CD4-positive, alpha-beta memory T cell (primary cell): ENCODE results near the gene DOCK11. TPM values are rescaled to one million over a fixed set of nuclear protein-coding genes. Genes with fewer than 3 reads are reported as not detected.

ENCODE experiments used
- CTCF ChIA-PET: fragments of 350-600 bp; sonication (Branson Sonifier 250); formaldehyde crosslinking; loops from one replicate; lab custom pipeline; 2021; ENCODE audit warnings: inconsistent platforms; ENCODE audit not compliant: partially characterized antibody; lab: Charles Lee
- POLR2A ChIA-PET: fragments of 350-600 bp; sonication (Branson Sonifier 250); formaldehyde crosslinking; loops from one replicate; lab custom pipeline; 2021; ENCODE audit not compliant: partially characterized antibody; lab: Charles Lee
- DNase-seq, 5 donors: peaks; one replicate each; pipeline versions ENCODE4 v3.0.0 to v3.0.0-alpha.2; 2020 to 2022; ENCODE audit warnings: mixed read lengths in 1 of 5
- H3K27ac ChIP-seq: one replicate; pipeline ENCODE4 v1.7.0; 2013; ENCODE audit warnings: low read depth, low read length
- H3K27me3 ChIP-seq: 2 replicates; pipeline ENCODE4 v1.7.0; 2013; ENCODE audit warnings: mild to moderate bottlenecking, low read length, moderate library complexity; ENCODE audit not compliant: insufficient read depth
- H3K36me3 ChIP-seq: 2 replicates; pipeline ENCODE4 v1.7.0; 2013; ENCODE audit warnings: mild to moderate bottlenecking, low read length, moderate library complexity; ENCODE audit not compliant: insufficient read depth
- H3K4me1 ChIP-seq: 2 replicates; pipeline ENCODE4 v1.7.0; 2013; ENCODE audit warnings: mild to moderate bottlenecking, low read length, moderate library complexity; ENCODE audit not compliant: insufficient read depth
- H3K4me3 ChIP-seq, 2 donors: one replicate each; pipeline ENCODE4 v1.7.0; 2013; ENCODE audit warnings: low read length in 2 of 2, mild to moderate bottlenecking in 1 of 2
- H3K9me3 ChIP-seq, 2 donors: one replicate each; pipeline ENCODE4 v1.7.0; 2013; ENCODE audit warnings: low read length in 2 of 2, control low read depth in 1 of 2; ENCODE audit not compliant: control insufficient read depth in 1 of 2
- H3K27ac Mint-ChIP-seq, 7 donors: one replicate each; pipeline ENCODE4 v1.8.0; 2020 to 2021; ENCODE audit warnings: mixed read lengths in 7 of 7, mild to moderate bottlenecking in 6 of 7, inconsistent platforms in 3 of 7, moderate library complexity in 3 of 7
- H3K27me3 Mint-ChIP-seq, 2 donors: one replicate each; pipeline ENCODE4 v1.8.0; 2020 to 2021; ENCODE audit warnings: mixed read lengths in 2 of 2
- H3K36me3 Mint-ChIP-seq, 2 donors: one replicate each; pipeline ENCODE4 v1.8.0; 2020 to 2021; ENCODE audit warnings: mixed read lengths in 2 of 2, inconsistent platforms in 1 of 2, mild to moderate bottlenecking in 1 of 2
- H3K4me1 Mint-ChIP-seq, 4 donors: one replicate each; pipeline ENCODE4 v1.8.0; 2020 to 2021; ENCODE audit warnings: mixed read lengths in 4 of 4, mild to moderate bottlenecking in 1 of 4
- H3K4me3 Mint-ChIP-seq, 8 donors: one replicate each; pipeline ENCODE4 v1.8.0; 2020 to 2021; ENCODE audit warnings: mixed read lengths in 8 of 8, mild to moderate bottlenecking in 7 of 8, moderate library complexity in 6 of 8, inconsistent platforms in 3 of 8
- H3K9me3 Mint-ChIP-seq, 8 donors: one replicate each; pipeline ENCODE4 v1.8.0; 2020 to 2021; ENCODE audit warnings: mixed read lengths in 8 of 8, mild to moderate bottlenecking in 5 of 8, inconsistent platforms in 3 of 8, moderate library complexity in 1 of 8
- intact Hi-C: fragments of 100-400 bp; cut with micrococcal nuclease; formaldehyde crosslinking; loops from one replicate; pipeline ENCODE4 v1.15.1; 2023
- polyA plus RNA-seq, 2 donors: library from polyadenylated mRNA; unstranded; fragments of 300-500 nt; fragmentation: Illumina TruSeq; gene quantifications; one replicate each; pipeline ENCODE4 v1.2.3, GENCODE V29; 2021
- total RNA-seq, 2 experiments: library from RNA; stranded (reverse); gene quantifications; one replicate each; pipeline ENCODE4 v1.2.3, GENCODE V29; 2021

The DOCK11 gene
- total and polyA plus RNA-seq, 4 experiments from 2014 or later: 14.5 to 112 (median 75.0) TPM

GRCh38 chrX:118666521-118666920, 170.9 kb downstream of the DOCK11 start:
- CTCF ChIA-PET: no interaction called here
- H3K36me3 Mint-ChIP-seq: peaks cover 25 to 45% of the 10 kb centered on the region in 2 donors

GRCh38 chrX:118669435-118669834, 173.8 kb downstream of the DOCK11 start:
- POLR2A ChIA-PET: no interaction called here
- peaks cover 10% of the 10 kb centered on the region for H3K36me3 ChIP-seq
- Mint-ChIP-seq H3K27ac (peak overlapping the region in 2 of 7 donors; percentile 9 to 81), H3K9me3 (peaks cover 0 to 2% (median 0%) of the 10 kb centered on the region in 8 donors), H3K27me3 (no peaks in the 10 kb centered on the region), H3K4me1 (peaks cover 0 to 1% (median 0%) of the 10 kb centered on the region in 4 donors), H3K36me3 (peaks cover 29 to 48% of the 10 kb centered on the region in 2 donors), H3K4me3 (no peak overlapping the region)
- H3K27ac ChIP-seq: no peak overlapping the region
- intact Hi-C loops: no loop called here
- H3K4me1 ChIP-seq: no peaks in the 10 kb centered on the region
- DNase-seq: no peak
- no peak overlapping the region for H3K4me3 ChIP-seq
- H3K27me3 ChIP-seq: no peaks in the 10 kb centered on the region
- CTCF ChIA-PET: no interaction called here
- H3K9me3 ChIP-seq: no peaks in the 10 kb centered on the region

More at GRCh38 chrX:118666521-118666920, 170.9 kb downstream of the DOCK11 start:
- Mint-ChIP-seq H3K27ac (peak overlapping the region in 1 of 7 donors; percentile 15), H3K4me3 (no peak overlapping the region), H3K9me3 (no peaks in the 10 kb centered on the region), H3K27me3 (no peaks in the 10 kb centered on the region), H3K4me1 (peaks cover 0 to 1% (median 0%) of the 10 kb centered on the region in 4 donors)
- Histone ChIP-seq H3K27ac (no peak overlapping the region), H3K9me3 (no peaks in the 10 kb centered on the region), H3K4me3 (no peak overlapping the region), H3K4me1 (no peaks in the 10 kb centered on the region), H3K36me3 (peaks cover 16% of the 10 kb centered on the region), H3K27me3 (no peaks in the 10 kb centered on the region)
- DNase-seq: no peak
- POLR2A ChIA-PET: interaction anchor here (0.6 kb wide), 1 partner anchor 1015 kb away, joined by 4 read pairs; no protein-coding TSS in a partner anchor
- intact Hi-C loops: no loop called here

DNA sequence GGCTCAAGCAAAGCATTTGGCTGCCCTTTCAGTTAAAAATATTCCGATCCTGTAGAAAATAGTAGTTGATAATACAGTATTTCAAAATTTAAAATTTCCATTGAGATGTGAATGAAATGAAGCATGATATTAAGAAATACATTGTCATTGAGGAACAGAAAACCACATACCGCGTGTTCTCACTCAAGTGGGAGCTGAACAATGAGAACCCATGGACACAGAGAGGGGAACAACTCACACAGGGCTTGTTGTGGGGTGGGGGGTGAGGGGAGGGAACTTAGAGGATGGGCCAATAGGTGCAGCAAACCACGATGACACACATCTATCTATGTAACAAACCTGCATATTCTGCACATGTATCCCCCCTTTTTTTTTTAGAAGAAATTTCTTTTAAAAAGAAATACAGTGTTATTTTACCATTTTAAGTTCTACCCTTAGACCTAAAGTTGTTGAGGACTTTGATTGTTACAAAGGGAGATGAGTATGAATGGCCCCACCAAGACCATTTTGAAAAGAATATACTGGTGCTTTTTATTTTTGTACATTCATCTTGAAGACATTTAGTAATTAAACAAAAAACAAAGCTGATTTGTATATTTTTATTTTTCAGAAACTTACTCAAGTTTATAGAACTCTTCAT, 179.8 kb downstream of the DOCK11 start:
- Mint-ChIP-seq H3K4me1 (no peaks in the 10 kb centered on the region), H3K27me3 (no peaks in the 10 kb centered on the region), H3K27ac (peak overlapping the region in 1 of 7 donors; percentile 19), H3K4me3 (no peak overlapping the region), H3K9me3 (peaks cover 0 to 2% (median 0%) of the 10 kb centered on the region in 8 donors), H3K36me3 (peaks cover 22 to 47% of the 10 kb centered on the region in 2 donors)
- Histone ChIP-seq H3K27me3 (no peaks in the 10 kb centered on the region), H3K4me1 (no peaks in the 10 kb centered on the region), H3K36me3 (peaks cover 17% of the 10 kb centered on the region), H3K27ac (no peak overlapping the region), H3K4me3 (no peak overlapping the region), H3K9me3 (no peaks in the 10 kb centered on the region)
- DNase-seq: no peak
- intact Hi-C loops: no loop called here
- ChIA-PET POLR2A (interaction anchor here (1.0 kb wide), 1 partner anchor 8 kb away, joined by 4 read pairs; no protein-coding TSS in a partner anchor), CTCF (no interaction called here)

DNA sequence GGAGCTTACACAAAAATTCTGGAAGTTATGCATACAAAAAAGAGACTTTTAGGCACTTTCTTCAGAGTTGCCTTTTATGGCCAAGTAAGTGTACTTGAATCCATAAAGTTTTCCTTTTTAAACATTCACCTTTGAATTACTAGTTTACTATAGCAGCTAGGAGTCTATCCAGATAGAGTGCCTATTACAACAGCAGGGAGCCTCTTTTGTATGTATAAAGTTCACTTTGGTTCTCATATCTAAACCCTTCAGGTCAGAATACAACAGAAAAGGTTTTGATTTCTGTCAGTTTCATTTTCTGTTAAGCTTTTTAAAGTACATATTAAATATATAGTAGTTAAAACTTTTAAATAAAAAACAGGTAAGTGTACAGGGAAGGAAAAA, 180.3 kb downstream of the DOCK11 start:
- no peaks in the 10 kb centered on the region for H3K4me1 ChIP-seq
- Mint-ChIP-seq H3K4me1 (no peaks in the 10 kb centered on the region), H3K27ac (no peak overlapping the region), H3K4me3 (no peak overlapping the region), H3K9me3 (peaks cover 0 to 2% (median 0%) of the 10 kb centered on the region in 8 donors), H3K36me3 (peaks cover 22 to 50% of the 10 kb centered on the region in 2 donors), H3K27me3 (no peaks in the 10 kb centered on the region)
- no peak overlapping the region for H3K4me3 ChIP-seq
- ChIA-PET CTCF (no interaction called here), POLR2A (interaction anchor here (1.0 kb wide), 1 partner anchor 8 kb away, joined by 4 read pairs; no protein-coding TSS in a partner anchor)
- H3K27me3 ChIP-seq: no peaks in the 10 kb centered on the region
- DNase-seq: no peak
- intact Hi-C loops: no loop called here
- no peak overlapping the region for H3K27ac ChIP-seq
- peaks cover 21% of the 10 kb centered on the region for H3K36me3 ChIP-seq
- H3K9me3 ChIP-seq: no peaks in the 10 kb centered on the region

DNA sequence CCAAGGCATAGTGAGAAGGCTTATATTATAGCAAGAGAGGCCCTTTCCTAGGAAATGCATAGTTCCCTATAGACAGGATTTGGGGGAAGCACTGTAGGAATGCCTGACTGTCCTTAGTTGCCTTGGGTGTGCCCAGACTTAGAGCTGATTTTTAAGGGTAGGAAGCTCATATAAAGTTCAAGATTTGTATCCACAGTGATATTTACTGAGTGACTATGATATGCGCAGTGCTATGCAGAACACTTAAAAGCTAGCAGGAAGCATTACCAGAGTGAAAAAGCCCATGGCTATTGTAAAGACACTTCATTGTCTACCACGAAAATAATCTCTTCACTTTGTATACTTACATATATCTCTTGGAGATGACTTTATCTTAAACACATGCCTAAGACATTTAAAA, 181.7 kb downstream of the DOCK11 start:
- Mint-ChIP-seq H3K27ac (no peak overlapping the region), H3K4me1 (no peaks in the 10 kb centered on the region), H3K4me3 (no peak overlapping the region), H3K27me3 (no peaks in the 10 kb centered on the region), H3K36me3 (peaks cover 17 to 54% of the 10 kb centered on the region in 2 donors), H3K9me3 (no peaks in the 10 kb centered on the region)
- H3K27ac ChIP-seq: no peak overlapping the region
- no peak for DNase-seq
- ChIA-PET POLR2A (no interaction called here), CTCF (no interaction called here)
- peaks cover 27% of the 10 kb centered on the region for H3K36me3 ChIP-seq
- no peaks in the 10 kb centered on the region for H3K27me3 ChIP-seq
- H3K9me3 ChIP-seq: no peaks in the 10 kb centered on the region
- no peak overlapping the region for H3K4me3 ChIP-seq
- no peaks in the 10 kb centered on the region for H3K4me1 ChIP-seq
- intact Hi-C loops: no loop called here

DNA sequence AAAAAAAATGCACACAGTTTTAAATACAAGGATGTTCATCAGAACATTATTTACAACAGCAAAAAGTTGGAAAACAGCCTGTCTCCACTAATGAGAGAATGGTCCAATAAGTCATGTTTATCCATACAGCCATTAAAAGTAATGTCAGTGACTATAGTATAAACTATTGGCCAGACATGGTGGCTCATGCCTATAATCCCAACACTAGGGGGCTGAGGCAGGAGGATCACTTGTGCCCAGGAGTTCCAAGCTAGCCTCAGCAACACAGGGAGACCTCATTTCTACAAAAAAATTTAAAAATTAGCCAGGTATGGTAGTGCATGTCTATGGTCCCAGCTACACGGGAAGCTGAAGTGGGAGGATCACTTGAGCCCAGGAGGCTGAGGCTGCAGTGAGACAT, 183.7 kb downstream of the DOCK11 start:
- Mint-ChIP-seq H3K9me3 (no peaks in the 10 kb centered on the region), H3K27ac (no peak overlapping the region), H3K36me3 (peaks cover 7 to 48% of the 10 kb centered on the region in 2 donors), H3K4me1 (no peaks in the 10 kb centered on the region), H3K27me3 (no peaks in the 10 kb centered on the region), H3K4me3 (no peak overlapping the region)
- Histone ChIP-seq H3K4me3 (no peak overlapping the region), H3K27me3 (no peaks in the 10 kb centered on the region), H3K9me3 (no peaks in the 10 kb centered on the region), H3K36me3 (peaks cover 20% of the 10 kb centered on the region), H3K27ac (no peak overlapping the region), H3K4me1 (no peaks in the 10 kb centered on the region)
- intact Hi-C loops: no loop called here
- ChIA-PET CTCF (no interaction called here), POLR2A (no interaction called here)
- DNase-seq: no peak

DNA sequence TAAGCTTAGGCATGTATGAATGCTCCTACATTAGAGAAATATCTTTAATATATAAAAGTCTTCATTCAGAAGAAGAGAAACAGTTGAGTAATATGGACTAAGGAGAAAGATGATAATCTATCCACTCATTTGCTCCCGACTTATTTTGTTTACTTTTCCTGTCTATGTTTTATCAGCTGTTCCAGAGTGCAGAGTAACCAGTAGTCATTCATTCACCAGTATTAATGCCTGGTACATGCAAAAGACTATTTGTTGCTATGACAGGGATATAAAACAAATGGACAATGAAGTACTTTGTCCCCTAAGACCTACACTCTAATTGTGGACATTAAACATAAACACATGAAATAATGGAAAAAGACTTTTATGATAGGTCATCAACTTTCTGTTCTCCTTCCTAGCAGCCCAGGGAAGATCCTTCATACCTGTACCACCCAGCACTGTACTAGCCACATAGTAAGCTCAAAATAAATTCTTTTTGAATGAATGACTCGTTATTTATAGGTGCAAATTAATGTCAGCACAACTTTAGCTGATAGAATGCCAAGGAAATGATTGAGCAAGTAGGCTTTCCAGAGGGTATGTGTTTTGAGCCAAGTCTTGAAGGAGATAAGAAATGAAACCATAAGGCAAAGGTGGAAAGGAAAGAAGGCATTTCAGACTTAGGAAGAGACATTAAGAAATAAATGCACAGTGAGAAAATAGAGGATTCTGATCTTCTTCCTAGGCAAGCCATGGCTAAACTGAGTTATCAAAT, 186.8 kb downstream of the DOCK11 start:
- no peak overlapping the region for H3K4me3 Mint-ChIP-seq
- intact Hi-C loops: no loop called here
- Histone ChIP-seq H3K27ac (no peak overlapping the region), H3K9me3 (no peaks in the 10 kb centered on the region), H3K36me3 (peaks cover 20% of the 10 kb centered on the region), H3K27me3 (no peaks in the 10 kb centered on the region), H3K4me1 (no peaks in the 10 kb centered on the region), H3K4me3 (no peak overlapping the region)
- H3K9me3 Mint-ChIP-seq: no peaks in the 10 kb centered on the region
- H3K27ac Mint-ChIP-seq: peak overlapping the region in 1 of 7 donors; percentile 14
- H3K4me1 Mint-ChIP-seq: no peaks in the 10 kb centered on the region
- DNase-seq: no peak
- H3K36me3 Mint-ChIP-seq: peaks cover 3 to 41% of the 10 kb centered on the region in 2 donors
- no peaks in the 10 kb centered on the region for H3K27me3 Mint-ChIP-seq
- ChIA-PET CTCF (no interaction called here), POLR2A (no interaction called here)
